ENCODE data around the gene RAB28. TPM values are rescaled to one million over a fixed set of nuclear protein-coding genes. Genes with fewer than 3 reads are reported as not detected.

Gene RAB28
- total RNA-seq, 4 donors from 2014 or later: 9.7 to 17.6 (median 12.6) TPM

DNA sequence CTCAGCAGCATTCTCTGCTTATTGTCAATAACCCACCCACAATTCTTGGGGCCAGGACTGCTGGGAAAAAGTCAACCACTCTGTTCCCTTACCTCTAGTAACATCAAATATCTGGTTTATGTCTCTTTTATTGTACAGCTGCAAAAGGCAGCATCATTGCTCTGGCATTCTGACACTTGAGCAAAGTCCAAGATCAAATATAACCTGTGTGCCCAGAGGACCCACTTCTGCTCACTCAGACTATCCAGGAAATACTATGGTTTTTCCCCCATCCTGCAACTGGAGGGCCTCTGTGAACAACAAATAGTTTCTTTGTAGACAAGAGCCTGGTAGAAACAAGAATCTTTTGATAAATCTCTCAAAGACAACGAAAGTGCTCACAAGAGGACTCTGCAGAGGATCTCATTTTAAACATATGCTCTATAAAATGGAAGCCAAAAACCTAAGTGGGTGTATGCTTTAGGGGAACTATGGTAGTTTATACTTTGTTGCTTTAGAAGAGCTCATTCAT, 154.7 kb downstream of the RAB28 start:
- no peaks in the 10 kb centered on the region for H3K9me3 ChIP-seq
- no peaks in the 10 kb centered on the region for H3K36me3 ChIP-seq
- no peak overlapping the region for H3K27ac ChIP-seq
- no peak for TF ChIP-seq EP300 (IDR thresholded peaks at IDR 0.05)
- TF ChIP-seq POLR2AphosphoS5 (IDR thresholded peaks at IDR 0.05): no peak
- no peak for TF ChIP-seq POLR2A (IDR thresholded peaks at IDR 0.05)
- TF ChIP-seq, protein P1, sequence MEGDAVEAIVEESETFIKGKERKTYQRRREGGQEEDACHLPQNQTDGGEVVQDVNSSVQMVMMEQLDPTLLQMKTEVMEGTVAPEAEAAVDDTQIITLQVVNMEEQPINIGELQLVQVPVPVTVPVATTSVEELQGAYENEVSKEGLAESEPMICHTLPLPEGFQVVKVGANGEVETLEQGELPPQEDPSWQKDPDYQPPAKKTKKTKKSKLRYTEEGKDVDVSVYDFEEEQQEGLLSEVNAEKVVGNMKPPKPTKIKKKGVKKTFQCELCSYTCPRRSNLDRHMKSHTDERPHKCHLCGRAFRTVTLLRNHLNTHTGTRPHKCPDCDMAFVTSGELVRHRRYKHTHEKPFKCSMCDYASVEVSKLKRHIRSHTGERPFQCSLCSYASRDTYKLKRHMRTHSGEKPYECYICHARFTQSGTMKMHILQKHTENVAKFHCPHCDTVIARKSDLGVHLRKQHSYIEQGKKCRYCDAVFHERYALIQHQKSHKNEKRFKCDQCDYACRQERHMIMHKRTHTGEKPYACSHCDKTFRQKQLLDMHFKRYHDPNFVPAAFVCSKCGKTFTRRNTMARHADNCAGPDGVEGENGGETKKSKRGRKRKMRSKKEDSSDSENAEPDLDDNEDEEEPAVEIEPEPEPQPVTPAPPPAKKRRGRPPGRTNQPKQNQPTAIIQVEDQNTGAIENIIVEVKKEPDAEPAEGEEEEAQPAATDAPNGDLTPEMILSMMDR (IDR thresholded peaks at IDR 0.05): no peak
- no peak for DNase-seq (ENCODE audit: low spot score in 2 of 2)
- H3K4me3 ChIP-seq: no peak overlapping the region
- 64% methylated on average over 1 of the region's 1 CpG for WGBS
- no peaks in the 10 kb centered on the region for H3K4me1 ChIP-seq
- H3K27me3 ChIP-seq: no peaks in the 10 kb centered on the region

- no peaks in the 10 kb centered on the region for H3K4me1 ChIP-seq
- H3K36me3 ChIP-seq: no peaks in the 10 kb centered on the region
- no peaks in the 10 kb centered on the region for H3K9me3 ChIP-seq
- H3K27ac ChIP-seq: no peak overlapping the region
- TF ChIP-seq POLR2AphosphoS5 (IDR thresholded peaks at IDR 0.05): no peak
- TF ChIP-seq, protein P1 (IDR thresholded peaks at IDR 0.05): no peak
- no peak for TF ChIP-seq POLR2A (IDR thresholded peaks at IDR 0.05)
- no peak for TF ChIP-seq EP300 (IDR thresholded peaks at IDR 0.05)
- no peaks in the 10 kb centered on the region for H3K27me3 ChIP-seq
- H3K4me3 ChIP-seq: no peak overlapping the region
- 92% methylated on average over 2 of the region's 2 CpGs for WGBS
- DNase-seq (ENCODE audit: low spot score in 2 of 2): no peak
These were observed 155.5 kb downstream of the RAB28 start for GRCh38 chr4:13328591-13328990.

GRCh38 chr4:13327991-13328390, 156.1 kb downstream of the RAB28 start:
- Histone ChIP-seq H3K27me3 (no peaks in the 10 kb centered on the region), H3K4me3 (no peak overlapping the region)
- no peak for TF ChIP-seq POLR2A (IDR thresholded peaks at IDR 0.05)
- no peak for TF ChIP-seq EP300 (IDR thresholded peaks at IDR 0.05)
- TF ChIP-seq, protein P1 (IDR thresholded peaks at IDR 0.05): no peak
- no peak for TF ChIP-seq POLR2AphosphoS5 (IDR thresholded peaks at IDR 0.05)

GRCh38 chr4:13325744-13326143, 158.4 kb downstream of the RAB28 start:
- TF ChIP-seq POLR2AphosphoS5 (IDR thresholded peaks at IDR 0.05) (no peak), EP300 (IDR thresholded peaks at IDR 0.05) (no peak), POLR2A (IDR thresholded peaks at IDR 0.05) (no peak)
- TF ChIP-seq, protein P1 (IDR thresholded peaks at IDR 0.05): no peak
- no peaks in the 10 kb centered on the region for H3K4me1 ChIP-seq
- H3K36me3 ChIP-seq: no peaks in the 10 kb centered on the region
- H3K9me3 ChIP-seq: no peaks in the 10 kb centered on the region
- H3K27me3 ChIP-seq: no peaks in the 10 kb centered on the region
- no peak for DNase-seq (ENCODE audit: low spot score in 2 of 2)
- WGBS: 56% methylated on average over 3 of the region's 3 CpGs
- no peak overlapping the region for H3K27ac ChIP-seq
- H3K4me3 ChIP-seq: no peak overlapping the region

More at GRCh38 chr4:13327991-13328390, 156.1 kb downstream of the RAB28 start:
- H3K27ac ChIP-seq: no peak overlapping the region
- 66% methylated on average over 3 of the region's 3 CpGs for WGBS
- no peak for DNase-seq (ENCODE audit: low spot score in 2 of 2)
- H3K4me1 ChIP-seq: no peaks in the 10 kb centered on the region
- H3K36me3 ChIP-seq: no peaks in the 10 kb centered on the region
- no peaks in the 10 kb centered on the region for H3K9me3 ChIP-seq

- no peak overlapping the region for H3K27ac ChIP-seq
- H3K36me3 ChIP-seq: no peaks in the 10 kb centered on the region
- H3K4me3 ChIP-seq: no peak overlapping the region
- H3K9me3 ChIP-seq: no peaks in the 10 kb centered on the region
- DNase-seq (ENCODE audit: low spot score in 2 of 2): no peak
- no peaks in the 10 kb centered on the region for H3K4me1 ChIP-seq
- no peaks in the 10 kb centered on the region for H3K27me3 ChIP-seq
- WGBS: 83% methylated on average over 3 of the region's 3 CpGs
- TF ChIP-seq EP300 (IDR thresholded peaks at IDR 0.05) (no peak), POLR2A (IDR thresholded peaks at IDR 0.05) (no peak), POLR2AphosphoS5 (IDR thresholded peaks at IDR 0.05) (no peak)
- TF ChIP-seq, protein P1 (IDR thresholded peaks at IDR 0.05): no peak
These were observed 160.2 kb downstream of the RAB28 start for GRCh38 chr4:13323921-13324320.
